HepG2 (cell line): ENCODE results near the gene CTNNA2. TPM values are rescaled to one million over a fixed set of nuclear protein-coding genes. Genes with fewer than 3 reads are reported as not detected.

Experiments used
- ATAC-seq: fragments of 200-7000 bp; cut with Tn5 transposase; 3 replicates; pipeline ENCODE4 v1.9.1; 2020; ENCODE audit warnings: mild to moderate bottlenecking, moderate library complexity
- BruUV-seq: library from RNA; stranded (reverse); fragments of 400-500 nt; replicated peaks from 2 replicates; lab custom pipeline; 2021; lab: Mats Ljungman, UMichigan
- CTCF ChIA-PET: fragments of 300-600 bp; formaldehyde crosslinking; extraction: SDS; loops from one replicate; lab custom pipeline; 2021; ENCODE audit warnings: low total read pairs, inconsistent platforms, low intra/inter-chr PET ratio; lab: Yijun Ruan, JAX
- POLR2A ChIA-PET: fragments of 350-600 bp; sonication (Branson Sonifier 250); formaldehyde crosslinking; loops from one replicate; lab custom pipeline; 2020; ENCODE audit warnings: antibody characterized with exemption, inconsistent platforms; lab: Yijun Ruan, JAX
- DNase-seq: peaks from one replicate; pipeline ENCODE4 v3.0.0-alpha.2; 2015; ENCODE audit warnings: low spot score
- FAIRE-seq: peaks from 3 replicates; lab custom pipeline; 2011; peaks lifted over from hg19 to GRCh38; lab: Jason Lieb, UNC
- H2AFZ ChIP-seq: one replicate; pipeline ENCODE4 v1.6.1; 2011; ENCODE audit warnings: low read length, inconsistent platforms
- H3K27ac ChIP-seq: fragments of 300-600 bp; 3 replicates; pipeline ENCODE4 v1.8.0; 2011; ENCODE audit warnings: mixed run types, mild to moderate bottlenecking, mixed read lengths, low read length, inconsistent platforms; ENCODE audit not compliant: insufficient read depth; ENCODE audit errors: extremely low read length
- H3K27me3 ChIP-seq, 2 experiments: fragments of 200-600 bp in 1 of 2; 2 replicates in 1 of 2; 3 replicates in 1 of 2; pipeline versions ENCODE4 v1.6.0 to v1.8.0; 2011; ENCODE audit warnings: low read length in 2 of 2, mild to moderate bottlenecking in 2 of 2, moderate library complexity in 2 of 2, inconsistent platforms in 1 of 2; ENCODE audit not compliant: insufficient read depth in 2 of 2, control insufficient read depth in 1 of 2
- H3K36me3 ChIP-seq, 2 experiments: fragments of 200-600 bp in 1 of 2; replicated peaks in 1 of 2; 2 replicates in 1 of 2; 3 replicates in 1 of 2; pipeline versions ENCODE4 v1.5.1 to v1.8.0; 2011; ENCODE audit warnings: low read length in 2 of 2, inconsistent platforms in 1 of 2; ENCODE audit not compliant: insufficient read depth in 2 of 2, control insufficient read depth in 1 of 2
- H3K4me1 ChIP-seq: 2 replicates; pipeline ENCODE4 v1.5.1; 2012; ENCODE audit warnings: low read length, inconsistent platforms; ENCODE audit not compliant: insufficient read depth
- H3K4me2 ChIP-seq: 2 replicates; pipeline ENCODE4 v1.6.0; 2011; ENCODE audit warnings: low read depth, low read length, inconsistent platforms
- H3K4me3 ChIP-seq, 3 experiments: fragments of 200-600 bp in 1 of 3; sonication (generic), shearing (Covaris generic) in 1 of 3; replicated peaks in 1 of 3; 2 replicates each; pipeline ENCODE4 v1.5.1; 2011 to 2016; ENCODE audit warnings: low read length in 3 of 3, inconsistent platforms in 2 of 3, low read depth in 2 of 3, mild to moderate bottlenecking in 2 of 3, control low read depth in 1 of 3, mixed read lengths in 1 of 3; ENCODE audit not compliant: insufficient read depth in 1 of 3
- H3K79me2 ChIP-seq: one replicate; pipeline ENCODE4 v1.6.1; 2011; ENCODE audit warnings: low read length, inconsistent platforms; ENCODE audit not compliant: insufficient read depth
- H3K9ac ChIP-seq: 2 replicates; pipeline ENCODE4 v1.6.0; 2011; ENCODE audit warnings: mild to moderate bottlenecking, low read depth, low read length, inconsistent platforms; ENCODE audit not compliant: insufficient read depth
- H3K9me3 ChIP-seq: 2 replicates; pipeline ENCODE4 v1.5.1; 2012; ENCODE audit warnings: mild to moderate bottlenecking, low read length
- H4K20me1 ChIP-seq: 2 replicates; pipeline ENCODE4 v1.6.0; 2011; ENCODE audit warnings: inconsistent platforms, mild to moderate bottlenecking, low read length, moderate library complexity; ENCODE audit not compliant: insufficient read depth
- ATAD3A ChIP-seq: sonication (generic); formaldehyde crosslinking; IDR thresholded peaks from 2 replicates; pipeline ENCODE4 v1.4.0; 2020; ENCODE audit warnings: missing genetic modification reagents
- CBX5 ChIP-seq: sonication (generic); formaldehyde crosslinking; IDR thresholded peaks from 2 replicates; pipeline ENCODE4 v1.4.0; 2020; ENCODE audit warnings: missing genetic modification reagents, borderline replicate concordance
- IKZF4 ChIP-seq: sonication (generic); formaldehyde crosslinking; IDR thresholded peaks from 2 replicates; pipeline ENCODE4 v1.5.1; 2020; ENCODE audit warnings: borderline replicate concordance, mild to moderate bottlenecking, low read depth, missing genetic modification reagents; ENCODE audit errors: not compliant biosample characterization
- NR2F2 ChIP-seq: IDR thresholded peaks from 2 replicates; pipeline ENCODE4 v1.6.1; 2012; ENCODE audit warnings: low read depth, inconsistent platforms, borderline replicate concordance
- RERE ChIP-seq: IDR thresholded peaks from 2 replicates; pipeline ENCODE4 v1.6.1; 2016; ENCODE audit warnings: low read depth, missing genetic modification reagents, missing compliant biosample characterization
- SAP130 ChIP-seq: IDR thresholded peaks from 2 replicates; pipeline ENCODE4 v1.6.1; 2016; ENCODE audit warnings: low read depth
- TBX3 ChIP-seq: fragments of 450-650 bp; IDR thresholded peaks from 2 replicates; pipeline ENCODE4 v1.6.1; 2017; ENCODE audit warnings: antibody characterized with exemption, mild to moderate bottlenecking, inconsistent platforms, borderline replicate concordance
- ZNF362 ChIP-seq: sonication (generic); formaldehyde crosslinking; IDR thresholded peaks from 2 replicates; pipeline ENCODE4 v1.4.0; 2020; ENCODE audit warnings: missing genetic modification reagents, mild to moderate bottlenecking, borderline replicate concordance
- WGBS: methylation state at CpG from one replicate; pipeline ENCODE4 v1.1.6; 2017; ENCODE audit warnings: low lambda C conversion rate; 5-methylcytosine and 5-hydroxymethylcytosine counted together
- in situ Hi-C: cut with HindIII; loops from 2 replicates; pipeline ENCODE4 v1.10.0; 2017; ENCODE audit warnings: low pct_unique_long_range_greater_than_20kb; ENCODE audit not compliant: extremely low pct_ligation_motif_present
- intact Hi-C: fragments of 100-400 bp; cut with micrococcal nuclease; formaldehyde crosslinking; loops from one replicate; pipeline ENCODE4 v1.10.0; 2022; ENCODE audit not compliant: unreplicated experiment
- polyA plus RNA-seq, 8 experiments: library from polyadenylated mRNA; depleted of rRNA in 3 of 8; stranded (reverse) in 7 of 8; unstranded in 1 of 8; fragments of >200 nt; fragmentation: Illumina TruSeq in 4 of 8; extraction: Trizol in 4 of 8; gene quantifications; 2 replicates each; pipeline versions ENCODE4 v1.2.1 to v1.2.3, GENCODE V29; 2011 to 2016; ENCODE audit warnings: low read depth in 4 of 8, missing spikeins in 1 of 8, mixed read lengths in 1 of 8; ENCODE audit not compliant: insufficient read depth in 1 of 8
- total RNA-seq, 5 experiments: library from RNA; depleted of rRNA; stranded (reverse); fragments of >200 nt; fragmentation: Illumina TruSeq; extraction: Trizol; gene quantifications; 2 replicates each; pipeline ENCODE4 v1.2.3, GENCODE V29; 2016; ENCODE audit warnings: low read depth in 1 of 5

Gene CTNNA2
- total and polyA plus RNA-seq, 2 of the 13 experiments (the other 11 are each of a cell fraction or from before 2014, with no cell fraction given): not detected

GRCh38 chr2:79564065-79564464, 51.2 kb downstream of the CTNNA2 start:
- in situ Hi-C loops (no loop called here), intact Hi-C loops (no loop called here)
- TF ChIP-seq ATAD3A (no peak), ZNF362 (CRISPR knock-in tag) (no peak), TBX3 (no peak), IKZF4 (CRISPR knock-in tag) (no peak), CBX5 (CRISPR knock-in tag) (no peak), RERE (CRISPR knock-in tag) (no peak), SAP130 (CRISPR knock-in tag) (no peak), NR2F2 (no peak)
- Histone ChIP-seq H2AFZ (no peak overlapping the region), H3K4me2 (no peak overlapping the region), H3K4me3 (no peak overlapping the region), H3K4me1 (no peaks in the 10 kb centered on the region), H3K27me3 (no peaks in the 10 kb centered on the region), H3K36me3 (no peaks in the 10 kb centered on the region), H3K9me3 (peaks cover 22% of the 10 kb centered on the region; the same call in 1 of the 2 replicates), H3K79me2 (no peaks in the 10 kb centered on the region), H3K9ac (no peak overlapping the region), H3K27ac (no peak overlapping the region), H4K20me1 (no peaks in the 10 kb centered on the region)
- FAIRE-seq: no peak
- no peak for ATAC-seq
- ChIA-PET CTCF (no interaction called here), POLR2A (interaction anchor here (0.6 kb wide), 1 partner anchor 306 kb away, joined by 5 read pairs; no protein-coding TSS in a partner anchor)
- BruUV-seq: no TSS peak
- 32% methylated on average over 6 of the region's 6 CpGs for WGBS
- DNase-seq: no peak
